ENCODE results near the gene IL16. TPM values are rescaled to one million over a fixed set of nuclear protein-coding genes. Genes with fewer than 3 reads are reported as not detected.
"Not testable (repeated sequence)": the region's sequence is repeated elsewhere in the genome, so short reads cannot be mapped to it uniquely, and the experiment has no call there.

IL16 gene
- total and polyA plus RNA-seq, 2 experiments from 2014 or later = 0.32 to 0.53 TPM

GRCh38 chr15:81197688-81198281, 1.1 kb downstream of the IL16 start:
- TF ChIP-seq EZH2phosphoT487 (IDR thresholded peaks at IDR 0.05; ENCODE audit: insufficient read depth, low read depth) (no peak), EZH2 (IDR thresholded peaks at IDR 0.05; ENCODE audit: insufficient read depth, poor library complexity, severe bottlenecking) (no peak)
- no peak overlapping the region for H3K27ac ChIP-seq

GRCh38 chr15:81199031-81199779, 2.5 kb downstream of the IL16 start:
- Histone ChIP-seq H3K4me1 (ENCODE audit: insufficient read depth) (no peaks in the 10 kb centered on the region), H3F3A (ENCODE audit: insufficient read depth) (no peaks in the 10 kb centered on the region), H3K36me3 (ENCODE audit: low read depth) (no peaks in the 10 kb centered on the region), H3K27ac (no peak overlapping the region), H3K79me2 (ENCODE audit: insufficient read depth) (no peaks in the 10 kb centered on the region), H3K27me3 (replicated peaks; ENCODE audit: insufficient read depth) (no peaks in the 10 kb centered on the region), H3K9me2 (ENCODE audit: insufficient read depth) (no peaks in the 10 kb centered on the region), H3K9me3 (ENCODE audit: low read depth) (no peaks in the 10 kb centered on the region), H3K4me2 (ENCODE audit: unreplicated experiment) (no peak overlapping the region), H2AFZ (no peak overlapping the region), H4K20me1 (ENCODE audit: insufficient read depth) (no peaks in the 10 kb centered on the region), H3K9ac (no peak overlapping the region), H3K4me3 (no peak overlapping the region)
- TF ChIP-seq EZH2phosphoT487 (IDR thresholded peaks at IDR 0.05; ENCODE audit: insufficient read depth, low read depth) = no peak
- TF ChIP-seq EZH2 (IDR thresholded peaks at IDR 0.05; ENCODE audit: insufficient read depth, poor library complexity, severe bottlenecking) = no peak
- in situ Hi-C loops (cut with MboI) = no loop called here
- WGBS, 2 experiments (ENCODE audit: low coverage in 1 of 2, low lambda C conversion rate in 2 of 2, missing lambda C conversion rate in 2 of 2) = 83% methylated on average over 11 of the region's 11 CpGs
- no peak for DNase-seq

More at GRCh38 chr15:81197688-81198281, 1.1 kb downstream of the IL16 start:
- no peak overlapping the region for H2AFZ ChIP-seq
- H3F3A ChIP-seq (ENCODE audit: insufficient read depth) = no peaks in the 10 kb centered on the region
- no peak overlapping the region for H3K4me3 ChIP-seq
- H3K9me2 ChIP-seq (ENCODE audit: insufficient read depth) = no peaks in the 10 kb centered on the region
- H3K79me2 ChIP-seq (ENCODE audit: insufficient read depth) = no peaks in the 10 kb centered on the region
- no peak overlapping the region for H3K9ac ChIP-seq
- no peaks in the 10 kb centered on the region for H3K4me1 ChIP-seq (ENCODE audit: insufficient read depth)
- no peaks in the 10 kb centered on the region for H4K20me1 ChIP-seq (ENCODE audit: insufficient read depth)
- 72 to 81% methylated on average over 7 of the region's 7 CpGs for WGBS, 2 experiments (ENCODE audit: low coverage in 1 of 2, low lambda C conversion rate in 2 of 2, missing lambda C conversion rate in 2 of 2)
- H3K36me3 ChIP-seq (ENCODE audit: low read depth) = no peaks in the 10 kb centered on the region
- no peaks in the 10 kb centered on the region for H3K27me3 ChIP-seq (replicated peaks; ENCODE audit: insufficient read depth)
- DNase-seq = no peak
- no peaks in the 10 kb centered on the region for H3K9me3 ChIP-seq (ENCODE audit: low read depth)
- H3K4me2 ChIP-seq (ENCODE audit: unreplicated experiment) = no peak overlapping the region
- in situ Hi-C loops (cut with MboI) = no loop called here

- WGBS, 2 experiments (ENCODE audit: low coverage in 1 of 2, low lambda C conversion rate in 2 of 2, missing lambda C conversion rate in 2 of 2) = 84 to 92% methylated on average over 3 of the region's 3 CpGs
Measured at GRCh38 chr15:81206018-81206417, 9.3 kb downstream of the IL16 start.

GRCh38 chr15:81207987-81208386, 11.3 kb downstream of the IL16 start:
- WGBS, 2 experiments (ENCODE audit: low coverage in 1 of 2, low lambda C conversion rate in 2 of 2, missing lambda C conversion rate in 2 of 2) = 55 to 87% methylated on average over 1 of the region's 1 CpG
- H3K9me2 ChIP-seq (ENCODE audit: insufficient read depth); H3K4me3 ChIP-seq; in situ Hi-C loops (cut with MboI); H2AFZ ChIP-seq; H3K4me2 ChIP-seq (ENCODE audit: unreplicated experiment); H3F3A ChIP-seq (ENCODE audit: insufficient read depth); H3K36me3 ChIP-seq (ENCODE audit: low read depth); H3K27ac ChIP-seq; H3K27me3 ChIP-seq (replicated peaks; ENCODE audit: insufficient read depth); H3K79me2 ChIP-seq (ENCODE audit: insufficient read depth); H3K9me3 ChIP-seq (ENCODE audit: low read depth); H3K9ac ChIP-seq; H4K20me1 ChIP-seq (ENCODE audit: insufficient read depth); H3K4me1 ChIP-seq (ENCODE audit: insufficient read depth); DNase-seq: not testable (repeated sequence)

More at GRCh38 chr15:81206018-81206417, 9.3 kb downstream of the IL16 start:
- in situ Hi-C loops (cut with MboI) = no loop called here
- Histone ChIP-seq H3K4me3 (no peak overlapping the region), H3K9me3 (ENCODE audit: low read depth) (no peaks in the 10 kb centered on the region), H3K36me3 (ENCODE audit: low read depth) (no peaks in the 10 kb centered on the region), H3K9me2 (ENCODE audit: insufficient read depth) (no peaks in the 10 kb centered on the region), H3K27me3 (replicated peaks; ENCODE audit: insufficient read depth) (no peaks in the 10 kb centered on the region), H3K27ac (no peak overlapping the region), H3F3A (ENCODE audit: insufficient read depth) (no peaks in the 10 kb centered on the region), H3K79me2 (ENCODE audit: insufficient read depth) (no peaks in the 10 kb centered on the region), H3K4me2 (ENCODE audit: unreplicated experiment) (no peak overlapping the region), H2AFZ (no peak overlapping the region), H3K4me1 (ENCODE audit: insufficient read depth) (peaks cover 6% of the 10 kb centered on the region), H3K9ac (no peak overlapping the region), H4K20me1 (ENCODE audit: insufficient read depth) (no peaks in the 10 kb centered on the region)
- TF ChIP-seq EZH2phosphoT487 (IDR thresholded peaks at IDR 0.05; ENCODE audit: insufficient read depth, low read depth) (no peak), EZH2 (IDR thresholded peaks at IDR 0.05; ENCODE audit: insufficient read depth, poor library complexity, severe bottlenecking) (no peak)
- DNase-seq = no peak
